Astrocyte (in vitro differentiated cells and primary cell): ENCODE data around the gene CNTNAP1.

Source experiments
- EZH2 ChIP-seq: IDR thresholded peaks from 2 replicates; pipeline ENCODE4 v1.6.1; 2012; ENCODE audit warnings: mild to moderate bottlenecking, low read length, inconsistent platforms; ENCODE audit not compliant: insufficient read depth
- TF ChIP-seq, protein P1 (sequence below): IDR thresholded peaks from 2 replicates; pipeline ENCODE4 v1.5.1; 2011; ENCODE audit warnings: low read depth, mild to moderate bottlenecking, inconsistent platforms, low read length, moderate library complexity; ENCODE audit not compliant: insufficient read depth

- TF ChIP-seq, protein P1, sequence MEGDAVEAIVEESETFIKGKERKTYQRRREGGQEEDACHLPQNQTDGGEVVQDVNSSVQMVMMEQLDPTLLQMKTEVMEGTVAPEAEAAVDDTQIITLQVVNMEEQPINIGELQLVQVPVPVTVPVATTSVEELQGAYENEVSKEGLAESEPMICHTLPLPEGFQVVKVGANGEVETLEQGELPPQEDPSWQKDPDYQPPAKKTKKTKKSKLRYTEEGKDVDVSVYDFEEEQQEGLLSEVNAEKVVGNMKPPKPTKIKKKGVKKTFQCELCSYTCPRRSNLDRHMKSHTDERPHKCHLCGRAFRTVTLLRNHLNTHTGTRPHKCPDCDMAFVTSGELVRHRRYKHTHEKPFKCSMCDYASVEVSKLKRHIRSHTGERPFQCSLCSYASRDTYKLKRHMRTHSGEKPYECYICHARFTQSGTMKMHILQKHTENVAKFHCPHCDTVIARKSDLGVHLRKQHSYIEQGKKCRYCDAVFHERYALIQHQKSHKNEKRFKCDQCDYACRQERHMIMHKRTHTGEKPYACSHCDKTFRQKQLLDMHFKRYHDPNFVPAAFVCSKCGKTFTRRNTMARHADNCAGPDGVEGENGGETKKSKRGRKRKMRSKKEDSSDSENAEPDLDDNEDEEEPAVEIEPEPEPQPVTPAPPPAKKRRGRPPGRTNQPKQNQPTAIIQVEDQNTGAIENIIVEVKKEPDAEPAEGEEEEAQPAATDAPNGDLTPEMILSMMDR: no peak
- TF ChIP-seq EZH2: no peak
Measured at GRCh38 chr17:42647778-42648177, 34.6 kb upstream of the CNTNAP1 start.
